ENCODE results near the gene NAV3. TPM values are rescaled to one million over a fixed set of nuclear protein-coding genes. Genes with fewer than 3 reads are reported as not detected.

NAV3 gene
- total RNA-seq, 2 experiments from 2014 or later = not detected

GRCh38 chr12:77953528-77954205, 123.0 kb downstream of the NAV3 start:
- Mint-ChIP-seq H3K36me3 (no peaks in the 10 kb centered on the region), H3K27ac (no peak overlapping the region), H3K27me3 (no peaks in the 10 kb centered on the region), H3K9me3 (peaks cover 2% of the 10 kb centered on the region), H3K4me1 (no peaks in the 10 kb centered on the region), H3K4me3 (no peak overlapping the region)
- POLR2A ChIA-PET = no interaction called here
- ATAC-seq (ENCODE audit: low read depth) = no peak
- DNase-seq = no peak

- Mint-ChIP-seq H3K36me3 (no peaks in the 10 kb centered on the region), H3K9me3 (peaks cover 2% of the 10 kb centered on the region), H3K4me3 (no peak overlapping the region), H3K4me1 (no peaks in the 10 kb centered on the region), H3K27ac (no peak overlapping the region), H3K27me3 (no peaks in the 10 kb centered on the region)
- POLR2A ChIA-PET = no interaction called here
- no peak for DNase-seq
- no peak for ATAC-seq (ENCODE audit: low read depth)
Observed at GRCh38 chr12:77954206-77954555, 123.5 kb downstream of the NAV3 start.

DNA sequence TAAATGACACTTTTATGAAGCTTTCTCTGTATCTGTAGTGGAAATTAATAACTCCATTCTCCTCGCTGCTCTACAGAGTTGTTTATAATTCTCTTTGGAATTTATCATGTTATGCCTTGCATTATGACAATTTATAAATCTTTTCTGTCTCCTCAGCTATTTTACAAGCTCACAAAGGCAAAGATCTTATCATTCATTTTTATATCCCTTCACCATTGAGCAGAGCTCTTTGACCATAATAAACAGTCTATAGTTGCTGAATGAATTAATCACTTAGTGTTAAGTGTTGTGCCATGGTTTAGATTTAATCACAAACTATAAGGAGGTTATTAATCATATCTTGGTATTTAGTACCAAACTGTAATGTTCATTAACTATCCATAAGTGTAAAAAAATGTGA, 126.4 kb downstream of the NAV3 start:
- Mint-ChIP-seq H3K9me3 (peaks cover 2% of the 10 kb centered on the region), H3K27ac (no peak overlapping the region), H3K4me1 (no peaks in the 10 kb centered on the region), H3K4me3 (no peak overlapping the region), H3K27me3 (no peaks in the 10 kb centered on the region), H3K36me3 (no peaks in the 10 kb centered on the region)
- ATAC-seq (ENCODE audit: low read depth) (no peak), DNase-seq (no peak)
- POLR2A ChIA-PET = no interaction called here

DNA sequence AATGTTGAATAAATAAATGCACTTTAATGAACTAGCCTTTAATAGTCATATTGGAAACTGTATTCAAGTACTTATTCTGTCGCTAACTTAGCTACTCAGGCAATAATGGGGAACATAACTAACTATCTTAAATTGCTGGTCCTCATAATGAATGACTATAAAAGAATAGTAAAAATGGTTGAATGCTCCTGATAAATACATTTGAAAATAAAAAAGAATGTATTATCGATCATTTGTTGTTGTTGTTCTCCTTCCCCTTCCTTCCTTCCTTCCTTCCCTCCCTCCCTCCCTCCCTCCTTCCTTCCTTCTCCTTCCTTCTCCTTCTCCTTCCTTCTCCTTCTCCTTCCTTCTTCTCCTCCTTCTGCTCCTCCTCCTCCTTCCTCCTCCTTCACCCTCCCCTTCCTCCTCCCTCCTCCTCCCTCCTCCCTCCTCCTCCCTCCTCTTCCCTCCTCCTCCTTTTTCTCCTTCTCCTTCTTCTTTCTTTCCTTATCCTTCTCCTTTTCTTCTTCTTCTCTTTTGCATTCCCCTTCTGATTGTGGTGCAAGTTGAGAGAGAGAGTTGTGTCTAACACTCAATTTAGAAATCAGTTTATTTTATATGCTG, 133.0 kb downstream of the NAV3 start:
- ATAC-seq (ENCODE audit: low read depth) = no peak
- POLR2A ChIA-PET = no interaction called here
- H3K9me3 Mint-ChIP-seq = no peaks in the 10 kb centered on the region
- H3K27ac Mint-ChIP-seq = no peak overlapping the region
- no peaks in the 10 kb centered on the region for H3K36me3 Mint-ChIP-seq
- DNase-seq = no peak
- no peak overlapping the region for H3K4me3 Mint-ChIP-seq
- no peaks in the 10 kb centered on the region for H3K4me1 Mint-ChIP-seq
- H3K27me3 Mint-ChIP-seq = no peaks in the 10 kb centered on the region

DNA sequence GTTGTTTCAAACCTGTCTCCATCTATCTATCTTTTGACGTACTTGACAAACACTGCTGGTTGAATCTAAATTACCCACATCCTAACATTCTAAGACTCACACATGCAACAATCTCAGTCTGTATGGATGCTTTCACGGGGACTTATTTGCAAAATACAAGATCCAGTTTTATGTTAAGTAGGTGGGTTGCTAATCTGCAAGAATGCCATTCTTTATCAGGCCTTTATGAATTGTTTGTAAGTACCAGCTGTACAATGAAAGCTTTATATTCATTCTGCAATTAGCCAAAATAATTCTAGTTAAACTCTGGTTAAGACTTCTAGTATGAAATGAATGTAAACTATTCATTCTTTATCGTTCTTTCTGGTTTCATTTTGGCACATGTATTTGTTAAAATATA, 135.1 kb downstream of the NAV3 start:
- H3K4me1 Mint-ChIP-seq = no peaks in the 10 kb centered on the region
- no peaks in the 10 kb centered on the region for H3K9me3 Mint-ChIP-seq
- POLR2A ChIA-PET = no interaction called here
- H3K36me3 Mint-ChIP-seq = no peaks in the 10 kb centered on the region
- H3K27ac Mint-ChIP-seq = no peak overlapping the region
- ATAC-seq (ENCODE audit: low read depth) (no peak), DNase-seq (no peak)
- H3K27me3 Mint-ChIP-seq = no peaks in the 10 kb centered on the region
- H3K4me3 Mint-ChIP-seq = no peak overlapping the region

- POLR2A ChIA-PET = no interaction called here
- Mint-ChIP-seq H3K4me3 (no peak overlapping the region), H3K27me3 (no peaks in the 10 kb centered on the region), H3K36me3 (no peaks in the 10 kb centered on the region), H3K27ac (no peak overlapping the region), H3K9me3 (no peaks in the 10 kb centered on the region), H3K4me1 (no peaks in the 10 kb centered on the region)
- no peak for ATAC-seq (ENCODE audit: low read depth)
- DNase-seq = no peak
Observed at GRCh38 chr12:77968021-77968420, 137.3 kb downstream of the NAV3 start.

- H3K27ac Mint-ChIP-seq = no peak overlapping the region
- no peaks in the 10 kb centered on the region for H3K36me3 Mint-ChIP-seq
Observed at GRCh38 chr12:77968571-77968970, 137.9 kb downstream of the NAV3 start.

DNA sequence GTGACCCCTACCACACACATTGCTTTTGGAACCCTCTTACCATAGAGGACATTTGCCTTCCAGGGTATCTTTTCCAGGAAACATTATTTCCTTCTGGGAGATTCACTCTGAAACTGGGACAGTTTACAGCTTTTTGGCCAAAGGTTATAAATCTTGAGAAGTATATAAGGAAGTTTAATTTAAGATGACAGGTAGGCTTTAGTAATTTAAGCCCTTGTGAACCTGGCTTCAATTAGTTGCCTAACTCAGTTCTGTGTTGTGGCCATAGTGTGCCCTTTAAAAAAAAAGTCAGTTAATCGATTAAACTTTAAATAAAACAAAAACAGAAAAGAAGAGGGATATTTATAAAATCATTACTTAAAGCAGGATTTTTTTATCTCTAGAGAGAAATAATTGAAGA, 142.9 kb downstream of the NAV3 start:
- Mint-ChIP-seq H3K36me3 (no peaks in the 10 kb centered on the region), H3K27me3 (no peaks in the 10 kb centered on the region), H3K4me3 (no peak overlapping the region), H3K9me3 (no peaks in the 10 kb centered on the region), H3K27ac (no peak overlapping the region), H3K4me1 (no peaks in the 10 kb centered on the region)
- DNase-seq = no peak
- POLR2A ChIA-PET = no interaction called here
- no peak for ATAC-seq (ENCODE audit: low read depth)

More at GRCh38 chr12:77968571-77968970, 137.9 kb downstream of the NAV3 start:
- POLR2A ChIA-PET = no interaction called here
- H3K4me1 Mint-ChIP-seq = no peaks in the 10 kb centered on the region
- ATAC-seq (ENCODE audit: low read depth) = no peak
- DNase-seq = no peak
- H3K9me3 Mint-ChIP-seq = no peaks in the 10 kb centered on the region
- no peak overlapping the region for H3K4me3 Mint-ChIP-seq
- no peaks in the 10 kb centered on the region for H3K27me3 Mint-ChIP-seq

GRCh38 chr12:77974645-77975044, 144.0 kb downstream of the NAV3 start:
- no peak for ATAC-seq (ENCODE audit: low read depth)
- no peaks in the 10 kb centered on the region for H3K9me3 Mint-ChIP-seq
- POLR2A ChIA-PET = no interaction called here
- no peak overlapping the region for H3K27ac Mint-ChIP-seq
- H3K27me3 Mint-ChIP-seq = no peaks in the 10 kb centered on the region
- H3K4me3 Mint-ChIP-seq = no peak overlapping the region
- no peak for DNase-seq
- H3K4me1 Mint-ChIP-seq = no peaks in the 10 kb centered on the region
- no peaks in the 10 kb centered on the region for H3K36me3 Mint-ChIP-seq

DNA sequence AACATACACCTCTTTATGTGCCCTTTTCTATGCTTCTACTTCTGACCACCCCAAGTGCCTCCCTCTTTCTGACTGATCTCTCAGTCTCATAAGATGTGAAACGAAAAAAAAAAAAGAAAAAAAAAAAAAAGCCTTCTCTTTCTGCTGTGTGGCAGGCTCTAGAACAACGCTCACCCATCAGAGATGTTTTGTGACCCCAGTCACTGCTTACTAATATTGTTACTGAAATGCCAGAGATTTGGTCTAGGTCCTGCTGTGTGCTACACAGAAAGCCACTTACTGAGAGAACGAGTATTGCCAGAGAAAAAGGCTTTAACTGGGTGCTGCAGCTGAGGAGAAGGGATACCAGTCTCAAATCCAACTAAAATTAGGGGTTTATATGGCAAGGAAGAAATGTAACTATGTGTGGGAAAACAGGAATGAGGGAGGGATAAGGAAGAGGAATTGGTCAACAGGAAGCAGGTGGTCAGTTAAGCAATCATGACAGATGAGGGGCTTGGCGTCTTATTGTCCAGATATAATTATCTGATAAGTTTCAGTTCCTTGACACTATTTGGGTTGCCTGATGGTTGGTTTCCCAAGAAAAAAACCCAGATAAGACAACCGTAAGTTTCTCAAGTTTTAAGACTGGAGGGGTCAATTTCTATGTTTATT, 149.0 kb downstream of the NAV3 start:
- DNase-seq (no peak), ATAC-seq (ENCODE audit: low read depth) (no peak)
- POLR2A ChIA-PET = no interaction called here
- H3K4me1 Mint-ChIP-seq = no peaks in the 10 kb centered on the region
- no peak overlapping the region for H3K27ac Mint-ChIP-seq
- no peaks in the 10 kb centered on the region for H3K27me3 Mint-ChIP-seq
- H3K36me3 Mint-ChIP-seq = no peaks in the 10 kb centered on the region
- H3K4me3 Mint-ChIP-seq = no peak overlapping the region
- no peaks in the 10 kb centered on the region for H3K9me3 Mint-ChIP-seq

DNA sequence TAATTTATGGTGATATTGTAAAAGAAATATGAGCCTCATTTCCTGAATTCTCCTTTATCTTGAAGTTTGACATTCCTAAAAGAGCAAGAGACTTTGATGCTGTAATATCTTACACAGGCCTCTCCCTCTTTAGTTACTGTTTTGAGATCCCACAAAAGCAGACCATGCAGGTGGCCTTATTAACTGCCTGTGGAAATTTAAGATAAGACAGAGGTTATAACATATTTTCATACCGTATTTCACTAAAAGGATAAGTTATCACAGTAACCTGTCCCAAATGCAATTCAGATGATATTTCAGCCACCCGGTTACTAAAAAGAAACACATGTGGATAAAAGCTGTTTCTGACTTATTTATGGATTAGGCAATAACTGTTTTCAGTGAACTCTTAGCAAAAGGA, 150.1 kb downstream of the NAV3 start:
- no peak overlapping the region for H3K27ac Mint-ChIP-seq
- H3K36me3 Mint-ChIP-seq = no peaks in the 10 kb centered on the region
- POLR2A ChIA-PET = no interaction called here
- ATAC-seq (ENCODE audit: low read depth) (no peak), DNase-seq (no peak)
- H3K4me3 Mint-ChIP-seq = no peak overlapping the region
- H3K27me3 Mint-ChIP-seq = no peaks in the 10 kb centered on the region
- H3K9me3 Mint-ChIP-seq = no peaks in the 10 kb centered on the region
- no peaks in the 10 kb centered on the region for H3K4me1 Mint-ChIP-seq

DNA sequence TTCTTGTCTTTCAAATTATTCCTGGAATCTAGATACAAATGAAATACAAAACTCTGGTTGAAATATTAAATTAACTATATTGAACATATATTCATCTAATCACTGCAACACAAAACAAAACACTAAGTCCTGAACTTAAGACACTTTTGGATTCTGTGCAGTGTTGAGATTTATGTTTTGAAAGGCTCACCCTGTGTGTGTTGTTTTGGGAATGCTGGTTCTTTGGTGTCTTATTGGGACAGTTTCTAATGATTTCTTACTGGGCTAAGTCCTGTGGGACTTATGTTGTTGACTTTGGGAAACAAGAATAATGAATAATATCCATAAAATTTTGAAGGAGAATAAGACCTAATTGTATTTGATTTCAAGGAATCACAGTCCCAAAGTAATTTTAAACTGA, 153.2 kb downstream of the NAV3 start:
- POLR2A ChIA-PET = no interaction called here
- DNase-seq (no peak), ATAC-seq (ENCODE audit: low read depth) (no peak)
- no peaks in the 10 kb centered on the region for H3K27me3 Mint-ChIP-seq
- H3K4me1 Mint-ChIP-seq = no peaks in the 10 kb centered on the region
- H3K9me3 Mint-ChIP-seq = no peaks in the 10 kb centered on the region
- H3K36me3 Mint-ChIP-seq = no peaks in the 10 kb centered on the region
- H3K4me3 Mint-ChIP-seq = no peak overlapping the region
- no peak overlapping the region for H3K27ac Mint-ChIP-seq

GRCh38 chr12:77992760-77993159, 162.1 kb downstream of the NAV3 start:
- POLR2A ChIA-PET = no interaction called here
- Mint-ChIP-seq H3K9me3 (no peaks in the 10 kb centered on the region), H3K4me1 (no peaks in the 10 kb centered on the region), H3K36me3 (no peaks in the 10 kb centered on the region), H3K27me3 (no peaks in the 10 kb centered on the region), H3K27ac (no peak overlapping the region), H3K4me3 (no peak overlapping the region)
- ATAC-seq (ENCODE audit: low read depth) = no peak
- DNase-seq = no peak

GRCh38 chr12:77993658-77994057, 163.0 kb downstream of the NAV3 start:
- Mint-ChIP-seq H3K36me3 (no peaks in the 10 kb centered on the region), H3K9me3 (no peaks in the 10 kb centered on the region), H3K27ac (no peak overlapping the region), H3K4me1 (no peaks in the 10 kb centered on the region), H3K27me3 (no peaks in the 10 kb centered on the region), H3K4me3 (no peak overlapping the region)
- POLR2A ChIA-PET = no interaction called here
- DNase-seq = no peak
- ATAC-seq (ENCODE audit: low read depth) = no peak
